Measurements from ENCODE around the gene FUZ. TPM values are rescaled to one million over a fixed set of nuclear protein-coding genes. Genes with fewer than 3 reads are reported as not detected.

Gene FUZ
- total RNA-seq, 3 donors from 2014 or later (not counting 1 experiment from before 2014, with no cell fraction given), result 17.7 to 33.1 (median 20.6) TPM

- peak overlapping the region; percentile 87 to 92 for H3K27ac Mint-ChIP-seq
- H3K4me1 ChIP-seq (ENCODE audit: control insufficient read depth, insufficient read depth, low read length), result peaks cover 78% of the 10 kb centered on the region
- TF ChIP-seq CTCF (IDR thresholded peaks at IDR 0.05), result no peak
- no peaks in the 10 kb centered on the region for H3K27me3 Mint-ChIP-seq (ENCODE audit: low read depth in 2 of 2)
- no peaks in the 10 kb centered on the region for H3K9me3 ChIP-seq (ENCODE audit: control insufficient read depth, insufficient read depth, low read length)
- H3K27ac ChIP-seq (ENCODE audit: low read length), result no peak overlapping the region
- H3K4me3 Mint-ChIP-seq, result no peak overlapping the region
- no peak overlapping the region for H3K4me3 ChIP-seq (ENCODE audit: low read length)
- H3K36me3 Mint-ChIP-seq, result no peaks in the 10 kb centered on the region
- no peak for ATAC-seq
- no peaks in the 10 kb centered on the region for H3K9me3 Mint-ChIP-seq
- peaks cover 38 to 61% of the 10 kb centered on the region in 2 donors for H3K4me1 Mint-ChIP-seq
- no peaks in the 10 kb centered on the region for H3K27me3 ChIP-seq (ENCODE audit: control insufficient read depth, insufficient read depth, low read length)
- intact Hi-C loops (cut with micrococcal nuclease), result no loop called here
- H3K36me3 ChIP-seq (ENCODE audit: control insufficient read depth, insufficient read depth, low read length), result no peaks in the 10 kb centered on the region
- WGBS (ENCODE audit: insufficient coverage), result 97% methylated on average over 8 of the region's 8 CpGs
- DNase-seq, result no peak
Measured at GRCh38 chr19:49774969-49775368, 38.1 kb downstream of the FUZ start.

- intact Hi-C loops (cut with micrococcal nuclease), result no loop called here
- Histone ChIP-seq H3K27ac (ENCODE audit: low read length) (no peak overlapping the region), H3K36me3 (ENCODE audit: control insufficient read depth, insufficient read depth, low read length) (no peaks in the 10 kb centered on the region), H3K4me3 (ENCODE audit: low read length) (no peak overlapping the region), H3K27me3 (ENCODE audit: control insufficient read depth, insufficient read depth, low read length) (no peaks in the 10 kb centered on the region), H3K4me1 (ENCODE audit: control insufficient read depth, insufficient read depth, low read length) (peaks cover 79% of the 10 kb centered on the region), H3K9me3 (ENCODE audit: control insufficient read depth, insufficient read depth, low read length) (no peaks in the 10 kb centered on the region)
- no peak for DNase-seq
- peak overlapping the region; percentile 3 for H3K4me3 Mint-ChIP-seq
- no peak for ATAC-seq
- 97% methylated on average over 8 of the region's 8 CpGs for WGBS (ENCODE audit: insufficient coverage)
- peaks cover 44 to 66% of the 10 kb centered on the region in 2 donors for H3K4me1 Mint-ChIP-seq
- H3K9me3 Mint-ChIP-seq, result no peaks in the 10 kb centered on the region
- peak overlapping the region; percentile 87 for H3K27ac Mint-ChIP-seq
- no peaks in the 10 kb centered on the region for H3K27me3 Mint-ChIP-seq (ENCODE audit: low read depth in 2 of 2)
- no peak for TF ChIP-seq CTCF (IDR thresholded peaks at IDR 0.05)
- H3K36me3 Mint-ChIP-seq, result no peaks in the 10 kb centered on the region
Measured at GRCh38 chr19:49773663-49774350, 39.3 kb downstream of the FUZ start.

GRCh38 chr19:49772850-49773432, 40.2 kb downstream of the FUZ start:
- DNase-seq (no peak), ATAC-seq (no peak)
- 90% methylated on average over 10 of the region's 10 CpGs for WGBS (ENCODE audit: insufficient coverage)
- no peaks in the 10 kb centered on the region for H3K36me3 ChIP-seq (ENCODE audit: control insufficient read depth, insufficient read depth, low read length)
- Mint-ChIP-seq H3K27me3 (ENCODE audit: low read depth in 2 of 2) (no peaks in the 10 kb centered on the region), H3K4me3 (no peak overlapping the region), H3K9me3 (no peaks in the 10 kb centered on the region), H3K27ac (peak overlapping the region; percentile 87), H3K36me3 (no peaks in the 10 kb centered on the region), H3K4me1 (peaks cover 52 to 70% of the 10 kb centered on the region in 2 donors)
- no peak overlapping the region for H3K27ac ChIP-seq (ENCODE audit: low read length)
- peaks cover 82% of the 10 kb centered on the region for H3K4me1 ChIP-seq (ENCODE audit: control insufficient read depth, insufficient read depth, low read length)
- H3K9me3 ChIP-seq (ENCODE audit: control insufficient read depth, insufficient read depth, low read length), result no peaks in the 10 kb centered on the region
- no peak for TF ChIP-seq CTCF (IDR thresholded peaks at IDR 0.05)
- intact Hi-C loops (cut with micrococcal nuclease), result no loop called here
- no peak overlapping the region for H3K4me3 ChIP-seq (ENCODE audit: low read length)
- no peaks in the 10 kb centered on the region for H3K27me3 ChIP-seq (ENCODE audit: control insufficient read depth, insufficient read depth, low read length)
